Measurements from ENCODE around the gene PTPRE. TPM values are rescaled to one million over a fixed set of nuclear protein-coding genes. Genes with fewer than 3 reads are reported as not detected.

PTPRE gene
- total and polyA plus RNA-seq, 10 of the 15 experiments (the other 5 are each of a cell fraction or from before 2014, with no cell fraction given), result 2.9 to 7.6 (median 5.8) TPM

DNA sequence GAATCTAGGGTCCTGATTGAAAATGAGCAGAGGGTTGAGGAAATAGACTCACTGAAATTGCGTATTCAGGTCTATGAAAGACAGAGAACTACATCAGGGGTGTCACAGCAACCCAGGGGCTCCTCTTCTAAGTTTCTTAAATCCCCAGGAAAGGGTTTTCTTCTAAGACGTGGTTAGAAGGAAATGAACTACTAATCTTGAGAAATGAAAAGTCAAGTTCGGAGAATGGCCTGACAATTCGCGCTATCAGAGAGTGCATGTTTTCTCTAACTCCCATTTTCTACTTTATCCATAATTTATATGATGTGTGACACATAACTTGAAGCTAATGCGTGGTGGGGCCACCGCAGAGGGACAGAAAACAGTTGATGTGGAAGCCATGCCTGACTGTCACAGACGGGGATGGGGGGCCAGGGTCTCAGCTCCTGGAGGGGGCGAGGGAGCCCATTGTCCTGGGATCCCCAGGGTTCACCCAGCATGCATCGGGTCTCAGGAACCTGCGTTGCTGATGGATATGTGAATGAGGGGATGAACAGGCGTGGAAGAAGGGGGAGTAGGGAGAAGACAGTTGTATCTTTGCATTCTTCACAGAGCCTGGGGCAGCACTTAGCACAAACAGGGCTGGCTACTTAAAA lies 86.3 kb downstream of the PTPRE start (continued):
- no peak for TF ChIP-seq CBX5 (IDR thresholded peaks at IDR 0.05; ENCODE audit: low read depth)

DNA sequence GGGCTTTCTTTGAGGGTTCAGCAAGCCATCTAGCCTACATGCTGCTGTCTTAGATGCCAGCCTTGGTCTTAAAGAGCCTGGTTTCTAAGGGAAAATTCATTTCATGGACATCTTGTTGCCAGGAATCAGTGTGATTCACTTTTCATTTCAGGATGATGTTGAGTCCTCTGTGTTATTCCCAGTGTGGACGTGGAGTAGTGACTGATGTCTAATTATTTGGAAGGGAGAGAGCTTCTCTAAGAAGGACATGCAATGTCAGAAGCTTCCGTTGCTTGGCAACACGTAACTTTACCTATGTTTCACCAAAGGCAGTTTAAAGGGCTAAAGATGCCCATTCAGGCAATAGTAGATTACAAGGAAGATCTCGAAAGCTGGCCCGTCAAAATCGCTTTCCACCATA lies 89.0 kb downstream of the PTPRE start:
- intact Hi-C loops (cut with micrococcal nuclease; ENCODE audit: unreplicated experiment), result no loop called here
- H4K20me1 ChIP-seq (ENCODE audit: control insufficient read depth, insufficient read depth), result no peaks in the 10 kb centered on the region
- H3K9ac ChIP-seq (ENCODE audit: control insufficient read depth, insufficient read depth, low read length), result no peak overlapping the region
- H3K4me1 ChIP-seq (ENCODE audit: control insufficient read depth, insufficient read depth, low read length), result no peaks in the 10 kb centered on the region
- H3K4me2 ChIP-seq (ENCODE audit: control insufficient read depth, insufficient read depth), result no peak overlapping the region
- ATAC-seq (no peak), FAIRE-seq (no peak), DNase-seq (ENCODE audit: low read depth, low spot score) (no peak)
- H2AFZ ChIP-seq (ENCODE audit: control insufficient read depth, low read depth, low read length), result no peak overlapping the region
- no peaks in the 10 kb centered on the region for H3K79me2 ChIP-seq (ENCODE audit: control insufficient read depth, insufficient read depth, low read length)
- RAD21 ChIA-PET (ENCODE audit: unreplicated experiment), result no interaction called here
- H3K36me3 ChIP-seq (ENCODE audit: control insufficient read depth in 2 of 2, insufficient read depth in 2 of 2, low read length in 1 of 2), result no peaks in the 10 kb centered on the region
- CTCF ChIA-PET, result no interaction called here
- SMC1A ChIA-PET (ENCODE audit: uncharacterized antibody, unreplicated experiment), result no interaction called here
- POLR2A ChIA-PET, result no interaction called here
- in situ Hi-C loops (cut with MboI), result no loop called here
- peaks cover 0 to 2% of the 10 kb centered on the region in 2 experiments; a peak in 2 of 4 replicates for H3K27me3 ChIP-seq (replicated peaks in 1 of 2; ENCODE audit: control insufficient read depth in 2 of 2, insufficient read depth in 2 of 2, low read length in 1 of 2)
- WGBS (ENCODE audit: insufficient coverage, insufficient replicate concordance, low lambda C conversion rate, missing lambda C conversion rate), result 11% methylated on average over 6 of the region's 6 CpGs
- BruUV-seq (replicated peaks), result no TSS peak
- no peak overlapping the region for H3K27ac ChIP-seq (ENCODE audit: control insufficient read depth, insufficient read depth)
- H3K9me3 ChIP-seq (replicated peaks; ENCODE audit: control insufficient read depth, insufficient read depth, low read length), result no peaks in the 10 kb centered on the region
- H3K4me3 ChIP-seq, result no peak overlapping the region
- no peak for TF ChIP-seq CBFB (IDR thresholded peaks at IDR 0.05; ENCODE audit: low read depth)
- TF ChIP-seq, protein P1, sequence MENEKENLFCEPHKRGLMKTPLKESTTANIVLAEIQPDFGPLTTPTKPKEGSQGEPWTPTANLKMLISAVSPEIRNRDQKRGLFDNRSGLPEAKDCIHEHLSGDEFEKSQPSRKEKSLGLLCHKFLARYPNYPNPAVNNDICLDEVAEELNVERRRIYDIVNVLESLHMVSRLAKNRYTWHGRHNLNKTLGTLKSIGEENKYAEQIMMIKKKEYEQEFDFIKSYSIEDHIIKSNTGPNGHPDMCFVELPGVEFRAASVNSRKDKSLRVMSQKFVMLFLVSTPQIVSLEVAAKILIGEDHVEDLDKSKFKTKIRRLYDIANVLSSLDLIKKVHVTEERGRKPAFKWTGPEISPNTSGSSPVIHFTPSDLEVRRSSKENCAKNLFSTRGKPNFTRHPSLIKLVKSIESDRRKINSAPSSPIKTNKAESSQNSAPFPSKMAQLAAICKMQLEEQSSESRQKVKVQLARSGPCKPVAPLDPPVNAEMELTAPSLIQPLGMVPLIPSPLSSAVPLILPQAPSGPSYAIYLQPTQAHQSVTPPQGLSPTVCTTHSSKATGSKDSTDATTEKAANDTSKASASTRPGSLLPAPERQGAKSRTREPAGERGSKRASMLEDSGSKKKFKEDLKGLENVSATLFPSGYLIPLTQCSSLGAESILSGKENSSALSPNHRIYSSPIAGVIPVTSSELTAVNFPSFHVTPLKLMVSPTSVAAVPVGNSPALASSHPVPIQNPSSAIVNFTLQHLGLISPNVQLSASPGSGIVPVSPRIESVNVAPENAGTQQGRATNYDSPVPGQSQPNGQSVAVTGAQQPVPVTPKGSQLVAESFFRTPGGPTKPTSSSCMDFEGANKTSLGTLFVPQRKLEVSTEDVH (IDR thresholded peaks at IDR 0.05; ENCODE audit: low read depth, partially characterized antibody), result no peak
- no peak for TF ChIP-seq RBBP5 (conservative IDR thresholded peaks at IDR 0.05)
- TF ChIP-seq NFIC (IDR thresholded peaks at IDR 0.05; ENCODE audit: low read depth, low read length), result no peak
- TF ChIP-seq ZNF217 (IDR thresholded peaks at IDR 0.05), result no peak
- TF ChIP-seq, protein P2, sequence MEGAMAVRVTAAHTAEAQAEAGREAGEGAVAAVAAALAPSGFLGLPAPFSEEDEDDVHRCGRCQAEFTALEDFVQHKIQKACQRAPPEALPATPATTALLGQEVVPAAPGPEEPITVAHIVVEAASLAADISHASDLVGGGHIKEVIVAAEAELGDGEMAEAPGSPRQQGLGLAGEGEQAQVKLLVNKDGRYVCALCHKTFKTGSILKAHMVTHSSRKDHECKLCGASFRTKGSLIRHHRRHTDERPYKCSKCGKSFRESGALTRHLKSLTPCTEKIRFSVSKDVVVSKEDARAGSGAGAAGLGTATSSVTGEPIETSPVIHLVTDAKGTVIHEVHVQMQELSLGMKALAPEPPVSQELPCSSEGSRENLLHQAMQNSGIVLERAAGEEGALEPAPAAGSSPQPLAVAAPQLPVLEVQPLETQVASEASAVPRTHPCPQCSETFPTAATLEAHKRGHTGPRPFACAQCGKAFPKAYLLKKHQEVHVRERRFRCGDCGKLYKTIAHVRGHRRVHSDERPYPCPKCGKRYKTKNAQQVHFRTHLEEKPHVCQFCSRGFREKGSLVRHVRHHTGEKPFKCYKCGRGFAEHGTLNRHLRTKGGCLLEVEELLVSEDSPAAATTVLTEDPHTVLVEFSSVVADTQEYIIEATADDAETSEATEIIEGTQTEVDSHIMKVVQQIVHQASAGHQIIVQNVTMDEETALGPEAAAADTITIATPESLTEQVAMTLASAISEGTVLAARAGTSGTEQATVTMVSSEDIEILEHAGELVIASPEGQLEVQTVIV (IDR thresholded peaks at IDR 0.05; ENCODE audit: borderline replicate concordance, partially characterized antibody), result no peak
- TF ChIP-seq, protein P3, sequence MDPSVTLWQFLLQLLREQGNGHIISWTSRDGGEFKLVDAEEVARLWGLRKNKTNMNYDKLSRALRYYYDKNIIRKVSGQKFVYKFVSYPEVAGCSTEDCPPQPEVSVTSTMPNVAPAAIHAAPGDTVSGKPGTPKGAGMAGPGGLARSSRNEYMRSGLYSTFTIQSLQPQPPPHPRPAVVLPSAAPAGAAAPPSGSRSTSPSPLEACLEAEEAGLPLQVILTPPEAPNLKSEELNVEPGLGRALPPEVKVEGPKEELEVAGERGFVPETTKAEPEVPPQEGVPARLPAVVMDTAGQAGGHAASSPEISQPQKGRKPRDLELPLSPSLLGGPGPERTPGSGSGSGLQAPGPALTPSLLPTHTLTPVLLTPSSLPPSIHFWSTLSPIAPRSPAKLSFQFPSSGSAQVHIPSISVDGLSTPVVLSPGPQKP (IDR thresholded peaks at IDR 0.05; ENCODE audit: low read depth, low read length), result no peak
- no peak for TF ChIP-seq RAD51 (IDR thresholded peaks at IDR 0.05)
- TF ChIP-seq, protein P4, sequence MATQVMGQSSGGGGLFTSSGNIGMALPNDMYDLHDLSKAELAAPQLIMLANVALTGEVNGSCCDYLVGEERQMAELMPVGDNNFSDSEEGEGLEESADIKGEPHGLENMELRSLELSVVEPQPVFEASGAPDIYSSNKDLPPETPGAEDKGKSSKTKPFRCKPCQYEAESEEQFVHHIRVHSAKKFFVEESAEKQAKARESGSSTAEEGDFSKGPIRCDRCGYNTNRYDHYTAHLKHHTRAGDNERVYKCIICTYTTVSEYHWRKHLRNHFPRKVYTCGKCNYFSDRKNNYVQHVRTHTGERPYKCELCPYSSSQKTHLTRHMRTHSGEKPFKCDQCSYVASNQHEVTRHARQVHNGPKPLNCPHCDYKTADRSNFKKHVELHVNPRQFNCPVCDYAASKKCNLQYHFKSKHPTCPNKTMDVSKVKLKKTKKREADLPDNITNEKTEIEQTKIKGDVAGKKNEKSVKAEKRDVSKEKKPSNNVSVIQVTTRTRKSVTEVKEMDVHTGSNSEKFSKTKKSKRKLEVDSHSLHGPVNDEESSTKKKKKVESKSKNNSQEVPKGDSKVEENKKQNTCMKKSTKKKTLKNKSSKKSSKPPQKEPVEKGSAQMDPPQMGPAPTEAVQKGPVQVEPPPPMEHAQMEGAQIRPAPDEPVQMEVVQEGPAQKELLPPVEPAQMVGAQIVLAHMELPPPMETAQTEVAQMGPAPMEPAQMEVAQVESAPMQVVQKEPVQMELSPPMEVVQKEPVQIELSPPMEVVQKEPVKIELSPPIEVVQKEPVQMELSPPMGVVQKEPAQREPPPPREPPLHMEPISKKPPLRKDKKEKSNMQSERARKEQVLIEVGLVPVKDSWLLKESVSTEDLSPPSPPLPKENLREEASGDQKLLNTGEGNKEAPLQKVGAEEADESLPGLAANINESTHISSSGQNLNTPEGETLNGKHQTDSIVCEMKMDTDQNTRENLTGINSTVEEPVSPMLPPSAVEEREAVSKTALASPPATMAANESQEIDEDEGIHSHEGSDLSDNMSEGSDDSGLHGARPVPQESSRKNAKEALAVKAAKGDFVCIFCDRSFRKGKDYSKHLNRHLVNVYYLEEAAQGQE (IDR thresholded peaks at IDR 0.05; ENCODE audit: low read depth, low read length), result no peak
- TF ChIP-seq, protein P5, sequence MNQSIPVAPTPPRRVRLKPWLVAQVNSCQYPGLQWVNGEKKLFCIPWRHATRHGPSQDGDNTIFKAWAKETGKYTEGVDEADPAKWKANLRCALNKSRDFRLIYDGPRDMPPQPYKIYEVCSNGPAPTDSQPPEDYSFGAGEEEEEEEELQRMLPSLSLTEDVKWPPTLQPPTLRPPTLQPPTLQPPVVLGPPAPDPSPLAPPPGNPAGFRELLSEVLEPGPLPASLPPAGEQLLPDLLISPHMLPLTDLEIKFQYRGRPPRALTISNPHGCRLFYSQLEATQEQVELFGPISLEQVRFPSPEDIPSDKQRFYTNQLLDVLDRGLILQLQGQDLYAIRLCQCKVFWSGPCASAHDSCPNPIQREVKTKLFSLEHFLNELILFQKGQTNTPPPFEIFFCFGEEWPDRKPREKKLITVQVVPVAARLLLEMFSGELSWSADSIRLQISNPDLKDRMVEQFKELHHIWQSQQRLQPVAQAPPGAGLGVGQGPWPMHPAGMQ (IDR thresholded peaks at IDR 0.05; ENCODE audit: borderline replicate concordance), result no peak
